Right forelimb (tissue), 1 donor: ENCODE data around the gene TNNC2.
"Not testable (repeated sequence)": the region's sequence is repeated elsewhere in the genome, so short reads cannot be mapped to it uniquely, and the experiment has no call there.

Experiments used
- DNase-seq: peaks from one replicate; pipeline ENCODE4 v3.0.0-alpha.2; 2018

TNNC2 gene

GRCh38 chr20:45818239-45818638, 8.9 kb downstream of the TNNC2 start:
- no peak for DNase-seq

DNA sequence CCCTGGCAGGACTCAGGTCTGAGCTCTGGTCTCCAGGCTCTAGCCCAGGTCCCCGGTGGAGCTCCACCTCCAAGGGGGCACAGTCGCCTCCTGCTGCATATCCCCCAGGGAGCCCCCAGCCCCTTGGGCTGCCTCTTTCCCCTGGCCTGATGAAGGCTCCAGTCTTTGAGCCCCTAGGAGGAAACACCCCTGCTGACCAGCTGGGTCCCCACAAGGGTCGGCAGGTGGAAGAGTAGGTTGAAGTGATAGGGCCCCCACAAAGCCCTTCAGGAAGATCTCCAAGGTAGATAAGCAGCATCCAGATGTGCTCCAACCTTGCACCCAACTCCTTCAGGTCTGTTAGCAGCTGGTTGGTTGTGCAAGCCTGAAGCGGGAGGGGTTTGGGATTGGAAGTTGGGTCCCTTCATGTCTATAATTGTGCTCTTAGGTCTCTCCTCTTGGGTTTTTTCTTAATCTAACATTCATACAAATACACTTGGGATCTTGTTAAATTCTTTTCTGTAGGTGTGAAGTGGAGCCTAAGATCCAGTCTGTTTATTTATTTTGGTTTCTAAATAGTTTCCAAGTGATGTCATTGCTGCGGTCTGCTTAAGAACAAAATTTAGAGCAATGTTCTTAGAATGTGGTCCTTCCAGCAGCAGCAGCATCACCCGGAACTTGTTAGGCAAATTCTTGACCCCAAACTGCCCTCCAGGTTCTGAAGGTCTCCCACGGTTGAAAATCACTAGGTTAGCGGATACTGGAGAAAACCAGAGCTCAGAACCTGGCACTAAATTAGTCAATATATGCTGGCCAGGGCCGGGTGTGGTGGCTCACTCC, 9.5 kb downstream of the TNNC2 start:
- no peak for DNase-seq

GRCh38 chr20:45816951-45817350, 10.2 kb downstream of the TNNC2 start:
- DNase-seq, result no peak

DNA sequence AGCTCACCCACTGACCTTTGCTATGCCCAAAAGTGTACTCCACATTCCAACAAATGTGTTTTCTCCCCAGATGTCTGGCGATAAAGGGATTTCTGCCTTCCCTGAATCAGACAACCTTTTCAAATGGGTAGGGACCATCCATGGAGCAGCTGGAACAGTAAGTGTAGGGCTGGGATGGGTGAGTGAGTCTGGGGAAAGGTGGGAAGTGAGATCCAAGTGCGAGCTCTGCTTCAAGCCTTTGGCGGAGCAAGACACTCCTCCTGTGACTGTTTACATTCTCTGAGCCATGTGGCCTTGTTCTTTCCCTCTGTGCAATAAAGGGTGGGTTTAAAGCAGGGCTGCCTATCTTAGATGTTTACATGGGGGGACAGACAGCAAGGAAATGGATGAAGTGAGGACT, 12.8 kb downstream of the TNNC2 start:
- no peak for DNase-seq

GRCh38 chr20:45813489-45813888, 13.6 kb downstream of the TNNC2 start:
- DNase-seq, result no peak

DNA sequence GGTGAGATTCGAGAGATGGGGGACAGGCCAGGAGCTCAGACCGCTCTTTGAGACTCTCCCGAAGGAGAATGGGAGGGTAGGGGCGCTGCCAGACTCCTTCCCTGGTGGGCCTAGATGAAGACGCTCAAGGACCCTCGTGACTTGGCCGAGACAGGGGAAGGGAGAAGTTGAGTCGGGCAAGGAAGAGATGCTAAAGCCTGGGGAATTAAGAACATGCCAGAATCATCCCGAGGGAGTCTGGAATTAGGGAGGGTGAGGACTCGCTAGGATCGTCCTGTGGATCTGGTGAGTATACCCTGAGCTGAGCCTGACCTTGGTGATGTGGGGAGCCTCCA, 14.1 kb downstream of the TNNC2 start:
- no peak for DNase-seq

DNA sequence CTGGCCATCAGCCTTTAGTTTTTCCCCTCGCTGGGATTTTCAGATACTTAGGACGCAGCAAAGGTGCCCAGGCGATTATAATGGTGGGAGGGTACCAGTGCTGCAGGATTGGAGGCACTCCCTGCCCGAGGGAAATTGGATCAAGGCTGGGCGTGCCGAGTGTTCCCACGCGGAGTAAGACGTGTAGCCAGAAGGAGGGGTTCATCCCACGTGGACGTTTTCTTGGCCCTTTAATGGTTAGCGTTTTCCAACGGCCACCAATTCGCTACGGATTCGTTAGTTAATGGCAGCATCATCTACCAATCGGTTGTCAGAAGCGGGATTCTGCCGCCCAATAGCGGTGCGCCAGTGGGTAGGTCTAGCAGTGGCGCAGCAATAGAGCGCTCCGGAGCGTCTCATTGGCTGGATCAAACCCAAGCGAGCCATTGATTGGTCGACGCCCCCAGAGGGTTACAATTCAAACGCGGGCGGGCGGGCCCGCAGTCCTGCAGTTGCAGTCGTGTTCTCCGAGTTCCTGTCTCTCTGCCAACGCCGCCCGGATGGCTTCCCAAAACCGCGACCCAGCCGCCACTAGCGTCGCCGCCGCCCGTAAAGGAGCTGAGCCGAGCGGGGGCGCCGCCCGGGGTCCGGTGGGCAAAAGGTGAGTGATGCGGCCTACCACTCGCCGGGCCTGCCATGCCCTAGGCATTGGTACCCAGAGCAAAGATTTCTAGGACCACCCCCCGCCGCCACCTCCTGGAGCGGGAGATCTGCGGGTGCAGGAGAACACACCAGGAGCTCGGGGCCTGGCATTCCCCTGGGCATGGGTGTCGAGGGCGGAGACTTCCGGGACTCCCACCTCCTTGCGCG, 14.7 kb downstream of the TNNC2 start, which contains the start of gene UBE2C:
TSS of gene UBE2C (plus strand) at position 488 of the 849 bp plus-strand sequence. CDS start at position 540, 52 bp downstream.
- DNase-seq, result peak; percentile 96

GRCh38 chr20:45810191-45810970, 16.7 kb downstream of the TNNC2 start:
- DNase-seq, result no peak

GRCh38 chr20:45801851-45802250, 25.3 kb downstream of the TNNC2 start:
- no peak for DNase-seq

DNA sequence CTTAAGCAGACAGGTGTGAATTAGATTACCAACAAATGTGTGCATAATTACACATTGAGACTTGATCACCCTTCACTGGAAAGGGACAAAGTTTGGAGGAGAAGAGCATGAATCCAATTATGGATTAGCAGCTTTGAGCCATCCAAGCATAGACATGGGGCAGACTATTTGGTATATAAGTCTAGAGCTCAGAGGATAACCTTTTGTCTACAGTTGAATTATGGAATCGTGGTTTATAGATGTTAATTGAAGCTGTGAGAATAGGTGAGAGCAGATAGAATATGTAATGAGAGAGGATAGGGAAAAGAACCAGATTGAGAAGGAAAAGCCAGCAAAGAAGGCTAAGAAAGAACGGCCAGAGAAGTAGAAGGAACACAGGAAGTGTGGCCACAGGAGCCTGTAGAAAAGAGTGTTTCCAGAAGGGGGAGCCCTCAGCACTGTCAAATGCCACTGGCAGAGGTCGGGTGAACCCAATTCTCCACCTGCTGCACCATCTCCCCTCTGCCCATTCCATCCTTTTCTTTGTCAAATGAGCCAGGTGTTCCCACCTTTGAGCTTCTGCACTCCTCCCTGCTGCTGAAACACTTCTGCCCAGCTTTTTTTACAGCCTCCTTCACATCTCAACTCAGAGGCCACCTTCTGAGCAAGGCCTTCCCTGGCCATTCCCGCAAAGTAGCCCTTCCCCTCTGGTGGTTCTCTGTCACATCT, 28.0 kb downstream of the TNNC2 start:
- DNase-seq, result no peak

DNA sequence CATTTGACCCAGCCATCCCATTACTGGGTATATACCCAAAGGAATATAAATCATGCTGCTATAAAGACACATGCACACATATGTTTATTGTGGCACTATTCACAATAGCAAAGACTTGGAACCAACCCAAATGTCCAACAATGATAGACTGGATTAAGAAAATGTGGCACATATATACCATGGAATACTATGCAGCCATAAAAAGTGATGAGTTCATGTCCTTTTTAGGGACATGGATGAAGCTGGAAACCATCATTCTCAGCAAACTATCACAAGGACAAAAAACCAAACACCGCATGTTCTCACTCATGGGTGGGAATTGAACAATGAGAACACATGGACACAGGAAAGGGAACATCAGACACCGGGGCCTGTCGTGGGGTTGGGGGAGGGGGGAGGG, 29.2 kb downstream of the TNNC2 start:
- not testable (repeated sequence) for DNase-seq

- DNase-seq, result not testable (repeated sequence)
Measured at GRCh38 chr20:45797510-45797909, 29.6 kb downstream of the TNNC2 start.

- no peak for DNase-seq
Measured at GRCh38 chr20:45796337-45797065, 30.6 kb downstream of the TNNC2 start.

DNA sequence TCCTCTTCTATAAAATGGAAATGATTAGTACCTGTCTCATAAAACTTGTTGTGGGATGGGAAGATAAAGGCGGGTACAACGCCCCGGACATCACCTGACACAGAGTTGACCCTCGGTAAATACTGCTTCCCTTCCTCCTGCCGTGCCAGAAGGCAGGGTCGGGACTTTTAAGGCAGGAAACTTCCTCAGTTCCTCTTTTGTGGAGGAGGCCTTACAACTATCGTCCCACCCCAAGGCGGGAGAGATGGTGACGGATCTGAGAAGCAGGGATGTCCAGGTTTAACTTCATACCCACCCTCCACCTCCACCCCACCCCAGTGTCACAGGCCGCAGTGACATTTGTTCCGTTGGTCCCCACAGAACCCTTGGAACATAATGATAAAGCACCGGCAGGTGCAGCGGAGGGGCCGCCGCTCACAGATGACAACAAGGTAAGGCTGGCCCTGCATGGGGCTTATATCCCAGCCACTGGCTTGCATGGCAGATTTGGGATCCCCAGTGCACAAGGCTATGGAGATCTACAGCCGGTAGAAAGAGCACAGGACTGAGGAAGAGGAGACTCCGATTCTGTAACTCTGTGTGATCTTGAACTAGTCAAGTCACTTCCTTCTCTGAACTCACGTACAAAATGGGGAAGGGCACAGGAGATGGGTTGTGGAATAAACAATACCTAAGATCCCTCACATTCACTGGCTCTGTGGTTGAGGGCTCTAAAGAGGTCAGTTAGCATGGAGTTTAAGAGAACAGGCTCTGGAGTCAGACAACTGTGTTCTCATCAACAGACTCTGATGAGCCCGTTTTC, 34.6 kb downstream of the TNNC2 start:
- no peak for DNase-seq

DNA sequence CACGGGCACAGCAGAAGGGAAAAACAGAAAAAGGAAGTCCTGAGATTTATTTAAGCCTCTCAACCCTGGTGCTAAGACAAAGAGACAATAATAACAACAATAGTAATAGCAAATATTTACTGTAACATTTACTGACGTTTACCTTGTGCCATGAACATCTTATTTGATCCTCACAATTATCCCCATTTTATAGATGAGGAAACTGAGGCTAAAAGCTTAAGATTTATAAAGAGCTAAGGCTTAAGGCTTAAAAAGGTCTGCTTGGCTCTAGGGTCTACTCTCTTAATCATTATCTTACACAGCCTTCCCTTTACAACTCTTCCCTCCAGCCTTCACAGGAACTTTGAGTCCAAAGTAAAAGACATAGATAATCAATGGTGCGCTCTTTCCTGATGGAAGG, 38.8 kb downstream of the TNNC2 start:
- no peak for DNase-seq

DNA sequence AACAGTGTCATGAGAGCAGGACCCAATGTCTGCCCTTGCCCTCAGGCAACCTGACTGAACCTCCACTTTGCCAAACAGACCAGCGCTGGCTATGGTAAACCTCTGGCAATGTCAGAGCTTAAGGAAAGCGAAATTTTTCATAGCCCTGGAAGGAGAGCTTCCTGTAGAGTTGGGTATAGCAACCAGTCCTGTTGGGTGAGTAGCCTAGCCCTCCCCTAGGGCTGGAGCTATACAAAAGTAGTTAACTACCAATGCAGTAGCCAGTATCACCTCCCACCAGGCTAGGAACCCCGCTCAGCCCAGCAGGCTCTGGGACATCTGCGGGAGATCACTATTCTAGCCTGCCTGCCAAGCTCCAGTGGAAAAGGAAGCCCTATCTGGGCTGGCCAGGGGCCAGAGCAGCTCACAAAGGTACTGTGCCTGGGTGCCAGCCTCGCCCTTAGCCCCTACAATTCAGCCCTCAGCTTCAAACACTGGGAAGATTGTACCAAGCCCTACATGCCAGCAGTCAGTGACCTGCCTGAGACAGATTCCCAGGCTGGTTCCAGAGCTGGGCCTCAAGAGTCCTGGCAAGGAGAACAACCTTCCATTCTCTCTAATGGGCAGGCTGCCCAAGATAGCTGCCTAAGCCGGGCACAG, 43.3 kb downstream of the TNNC2 start:
- no peak for DNase-seq

GRCh38 chr20:45782890-45783289, 44.2 kb downstream of the TNNC2 start:
- no peak for DNase-seq

GRCh38 chr20:45781391-45781931, 45.7 kb downstream of the TNNC2 start:
- DNase-seq, result no peak

DNA sequence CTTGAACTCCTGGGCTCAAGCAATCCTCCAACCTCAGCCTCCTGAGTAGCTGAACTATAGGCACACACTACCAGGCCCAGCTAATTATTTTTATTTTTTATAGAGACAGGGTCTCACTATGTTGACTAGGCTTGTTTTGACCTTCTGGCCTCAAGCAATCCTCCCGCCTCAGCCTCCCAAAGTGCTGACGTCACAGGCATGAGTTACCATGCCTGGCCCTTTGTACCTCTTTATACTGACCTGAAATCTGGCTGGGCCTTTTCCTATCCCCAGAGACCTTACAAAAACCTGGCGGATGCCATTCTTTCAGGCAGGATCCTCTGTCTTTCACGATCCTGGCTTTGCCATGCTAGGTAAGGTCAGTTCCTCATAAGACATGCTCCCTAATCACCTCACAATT, 47.0 kb downstream of the TNNC2 start:
- DNase-seq, result no peak
